Right cardiac atrium (tissue), 5 donors: ENCODE data around the gene DHRS3. TPM values are rescaled to one million over a fixed set of nuclear protein-coding genes. Genes with fewer than 3 reads are reported as not detected.
A peak's percentile ranks its signal among the peaks of the same experiment; 100 is the strongest.
"Not testable (repeated sequence)": the region's sequence is repeated elsewhere in the genome, so short reads cannot be mapped to it uniquely, and the experiment has no call there.

ENCODE experiments used
- ATAC-seq, 2 donors: fragments of 200-7000 bp; cut with Tn5 transposase; one replicate each; pipeline versions ENCODE4 v1.8.0 to v1.9.1; 2020; ENCODE audit warnings: moderate library complexity in 2 of 2, mild to moderate bottlenecking in 1 of 2
- DNase-seq, 3 donors: peaks; one replicate each; pipeline ENCODE4 v3.0.0-alpha.2; 2020
- H3K27ac ChIP-seq: one replicate; pipeline ENCODE4 v1.5.1; 2013; ENCODE audit warnings: mild to moderate bottlenecking, low read length, control low read depth, moderate library complexity
- H3K27me3 ChIP-seq: one replicate; pipeline ENCODE4 v1.6.1; 2013; ENCODE audit not compliant: control insufficient read depth, insufficient read depth
- H3K4me1 ChIP-seq: one replicate; pipeline ENCODE4 v1.6.1; 2013; ENCODE audit warnings: low read length; ENCODE audit not compliant: control insufficient read depth, insufficient read depth
- H3K4me3 ChIP-seq: one replicate; pipeline ENCODE4 v1.5.1; 2013; ENCODE audit warnings: low read length, control low read depth
- H3K9me3 ChIP-seq: one replicate; pipeline ENCODE4 v1.6.1; 2013; ENCODE audit warnings: low read length; ENCODE audit not compliant: control insufficient read depth
- WGBS: extraction: QIAGEN DNeasy Blood & Tissue Kit; methylation state at CpG from one replicate; pipeline ENCODE4 v1.1.7; 2013; 5-methylcytosine and 5-hydroxymethylcytosine counted together
- intact Hi-C, 4 donors: fragments of 100-400 bp; cut with DNase I; formaldehyde crosslinking; loops; one replicate each; pipeline versions ENCODE4 v1.11.0 to v1.14.0; 2022 to 2023
- long read RNA-seq, 4 donors: library from polyadenylated mRNA; unstranded; transcript quantifications; one replicate each; pipeline ENCODE4 v2.0.0, GENCODE V29; 2020 to 2021
- polyA plus RNA-seq: library from polyadenylated mRNA; stranded (reverse); fragments of 200-250 nt; gene quantifications from one replicate; pipeline ENCODE4 v1.2.3, GENCODE V29; 2013
- total RNA-seq, 4 donors: library from RNA; stranded (reverse); fragmentation: NEBNext Ultra II Directional; extraction: Animal tissue kit (Norgen Biotek cat#: 25700); gene quantifications; one replicate each; pipeline ENCODE4 v1.2.1, GENCODE V29; 2021
- donor health status: healthy with polysubstance abuse.
- donor health status: DM: no; HTN: yes; CAD: no.
- donor health status: DM: no; HTN: no; CAD: no.
- donor health status: DM: no; HTN: yes; CAD: no; lungs with severe emphysema.
- donor health status: DM: yes; HTN: yes; CAD: no.

The DHRS3 gene
- 10 to 100 TPM; 83.0 to 97.0 (median 83.5) TPM for total RNA-seq
- 53.6 TPM for polyA plus RNA-seq
- long read RNA-seq, donor 1, transcript DHRS3-204 (6 exons, 1,722 nt) = major isoform, 51 of 76 reads
- long read RNA-seq, donor 1, partial matches to known transcripts = 6 of 76 reads
- long read RNA-seq, donor 1, other reads (novel, unspliced or antisense) = 19 of 76 reads
- long read RNA-seq, donor 2, transcript DHRS3-204 (6 exons, 1,722 nt) = major isoform, 18 of 46 reads
- long read RNA-seq, donor 2, partial matches to known transcripts = 2 of 46 reads
- long read RNA-seq, donor 2, other reads (novel, unspliced or antisense) = 25 of 46 reads
- long read RNA-seq, donor 3, transcript DHRS3-204 (6 exons, 1,722 nt) = major isoform, 182 of 236 reads
- long read RNA-seq, donor 3, partial matches to known transcripts = 9 of 236 reads
- long read RNA-seq, donor 3, other reads (novel, unspliced or antisense) = 45 of 236 reads
- long read RNA-seq, donor 4, transcript DHRS3-204 (6 exons, 1,722 nt) = major isoform, 33 of 53 reads
- long read RNA-seq, donor 4, partial matches to known transcripts = 2 of 53 reads
- long read RNA-seq, donor 4, other reads (novel, unspliced or antisense) = 18 of 53 reads

GRCh38 chr1:12617901-12618660, at the start of gene DHRS3:
DHRS3 (minus strand) TSS chr1:12618210; CDS start chr1:12617348, 862 bp downstream.
- Histone ChIP-seq H3K9me3 (no peaks in the 10 kb centered on the region), H3K4me1 (peaks cover 16% of the 10 kb centered on the region), H3K27ac (peak within 1 kb of the TSS; percentile 98), H3K4me3 (peak within 1 kb of the TSS; percentile 78), H3K27me3 (no peaks in the 10 kb centered on the region)
- 1% methylated on average over 69 of the region's 69 CpGs for WGBS
- intact Hi-C loops = loop anchor here in 3 of 4 donors (5.0 to 10.0 kb wide), 5 partner anchors 61 to 211 kb away; no protein-coding TSS in a partner anchor
- ATAC-seq (peak; percentile 71 to 75), DNase-seq (peak; percentile 82 to 94 (median 94))

DNA sequence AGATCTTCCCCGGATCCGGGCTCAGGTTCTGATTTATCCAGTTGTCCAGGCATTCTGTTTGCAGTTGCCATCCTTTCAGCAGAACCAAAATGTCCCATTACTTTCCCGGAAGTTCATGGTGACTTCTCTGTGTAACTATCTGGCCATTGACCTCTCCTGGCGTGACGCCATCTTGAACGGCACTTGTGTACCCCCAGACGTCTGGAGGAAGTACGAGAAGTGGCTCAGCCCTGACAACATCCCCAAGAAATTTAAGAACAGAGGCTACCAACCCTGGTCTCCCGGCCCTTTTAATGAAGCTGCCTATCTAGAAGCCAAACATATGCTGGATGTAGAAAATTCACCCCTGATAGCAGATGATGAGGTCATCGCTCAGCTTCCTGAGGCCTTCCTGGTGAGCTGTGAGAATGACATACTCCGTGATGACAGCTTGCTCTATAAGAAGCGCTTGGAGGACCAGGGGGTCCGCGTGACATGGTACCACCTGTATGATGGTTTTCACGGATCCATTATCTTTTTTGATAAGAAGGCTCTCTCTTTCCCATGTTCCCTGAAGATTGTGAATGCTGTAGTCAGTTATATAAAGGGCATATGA, 48.2 kb upstream of the DHRS3 start:
- Histone ChIP-seq H3K9me3 (peaks cover 3% of the 10 kb centered on the region), H3K4me3 (no peak overlapping the region), H3K4me1 (no peaks in the 10 kb centered on the region), H3K27me3 (no peaks in the 10 kb centered on the region), H3K27ac (no peak overlapping the region)
- ATAC-seq (no peak), DNase-seq (peak in 1 of 3 donors; percentile 19)
- WGBS = 47% methylated on average over 15 of the region's 15 CpGs
- intact Hi-C loops = no loop called here

DNA sequence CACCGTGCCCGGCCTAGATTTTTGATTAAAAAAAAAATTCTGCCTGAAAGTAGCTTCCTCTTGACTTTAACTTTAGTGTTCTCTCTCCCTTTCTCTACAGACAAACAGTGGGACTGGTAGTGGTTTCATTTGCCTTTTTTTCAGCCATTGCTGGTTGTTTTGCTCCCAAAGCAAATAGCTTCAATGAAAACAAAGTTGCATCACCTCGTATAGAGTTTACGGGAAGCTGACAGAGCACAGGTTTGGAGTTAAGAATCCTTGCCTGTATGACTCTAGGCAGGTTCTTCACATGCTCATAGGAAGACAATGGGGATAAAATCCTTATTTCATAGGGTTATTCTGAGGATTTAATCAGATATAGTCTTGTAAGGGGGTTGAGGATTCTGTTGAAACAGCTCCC, 47.5 kb upstream of the DHRS3 start:
- Histone ChIP-seq H3K27me3 (no peaks in the 10 kb centered on the region), H3K4me3 (no peak overlapping the region), H3K4me1 (no peaks in the 10 kb centered on the region), H3K27ac (no peak overlapping the region), H3K9me3 (peaks cover 3% of the 10 kb centered on the region)
- DNase-seq (no peak), ATAC-seq (no peak)
- intact Hi-C loops = no loop called here
- WGBS = 89% methylated on average over 4 of the region's 4 CpGs

GRCh38 chr1:12662556-12662955, 44.5 kb upstream of the DHRS3 start:
- no peaks in the 10 kb centered on the region for H3K4me1 ChIP-seq
- WGBS = 100% methylated on average over 1 of the region's 1 CpG
- DNase-seq (no peak), ATAC-seq (no peak)
- H3K27ac ChIP-seq = no peak overlapping the region
- intact Hi-C loops = no loop called here
- H3K4me3 ChIP-seq = no peak overlapping the region
- H3K9me3 ChIP-seq = no peaks in the 10 kb centered on the region
- no peaks in the 10 kb centered on the region for H3K27me3 ChIP-seq

DNA sequence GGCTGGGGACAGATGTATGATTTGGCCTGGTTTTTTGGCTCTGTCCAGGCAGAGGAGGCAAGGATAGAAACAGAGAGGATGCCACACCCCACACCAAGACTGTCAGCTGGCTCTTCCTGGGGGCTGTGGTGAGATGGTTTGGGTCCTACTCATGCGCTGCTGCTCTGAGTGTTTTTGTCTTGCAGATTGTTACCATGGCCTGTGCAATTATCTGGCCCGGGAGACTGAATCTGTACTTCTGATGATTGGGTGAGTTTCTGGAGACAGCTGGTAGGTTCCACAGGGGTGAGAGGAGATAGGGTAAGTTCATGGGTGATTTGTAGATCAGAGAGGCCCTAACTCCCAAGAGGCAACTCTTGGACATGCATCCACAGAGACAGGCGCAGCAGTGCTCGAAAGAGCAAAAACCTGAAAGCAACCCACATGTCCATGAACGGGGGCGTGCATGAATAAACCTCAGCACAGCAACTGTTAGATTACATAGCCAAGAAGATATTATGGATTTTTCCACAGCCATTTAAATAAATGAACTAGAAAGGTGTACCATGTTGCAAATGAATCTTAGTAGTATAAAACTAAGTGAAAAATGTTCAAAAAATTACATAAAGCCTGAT, 43.7 kb upstream of the DHRS3 start:
- Histone ChIP-seq H3K9me3 (no peaks in the 10 kb centered on the region), H3K27ac (no peak overlapping the region), H3K27me3 (no peaks in the 10 kb centered on the region), H3K4me3 (no peak overlapping the region), H3K4me1 (no peaks in the 10 kb centered on the region)
- DNase-seq (no peak), ATAC-seq (no peak)
- intact Hi-C loops = no loop called here
- 72% methylated on average over 6 of the region's 6 CpGs for WGBS

- intact Hi-C loops = loop anchor here in 3 of 4 donors (2.0 to 10.0 kb wide), 3 partner anchors 341 to 384 kb away; no protein-coding TSS in a partner anchor
Observed at GRCh38 chr1:12658531-12659453, 40.8 kb upstream of the DHRS3 start.

DNA sequence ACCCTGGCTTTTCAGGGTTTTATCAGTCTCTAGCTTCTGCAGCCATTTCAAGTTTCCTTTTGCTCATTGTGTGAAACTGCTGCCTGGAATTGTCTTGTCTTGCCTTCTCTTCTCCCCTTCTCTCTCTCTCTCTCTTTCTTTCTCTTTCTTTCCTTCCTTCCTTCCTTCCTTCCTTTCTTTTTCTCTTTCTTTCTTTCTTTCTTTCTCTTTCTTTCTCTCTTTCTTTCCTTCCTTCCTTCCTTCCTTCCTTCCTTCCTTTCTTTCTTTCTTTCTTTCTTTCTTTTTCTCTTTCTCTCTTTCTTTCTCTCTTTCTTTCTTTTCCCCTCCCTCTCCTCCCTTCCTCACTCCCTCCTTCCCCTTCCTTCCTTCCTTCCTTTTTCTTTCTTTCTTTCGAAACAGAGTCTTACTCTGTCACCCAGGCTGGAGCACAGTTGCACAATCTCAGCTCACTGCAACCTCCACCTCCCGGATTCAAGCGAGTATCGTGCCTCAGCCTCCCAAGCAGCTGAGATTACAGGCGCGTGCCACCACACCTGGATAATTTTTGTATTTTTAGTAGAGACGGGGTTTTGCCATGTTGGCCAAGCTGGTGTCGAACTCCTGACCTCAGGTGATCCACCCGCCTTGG, 40.0 kb upstream of the DHRS3 start:
- not testable (repeated sequence) for H3K4me1 ChIP-seq, H3K27me3 ChIP-seq, DNase-seq, ATAC-seq, H3K27ac ChIP-seq, H3K9me3 ChIP-seq, H3K4me3 ChIP-seq
- intact Hi-C loops = loop anchor here in 3 of 4 donors (2.0 to 10.0 kb wide), 3 partner anchors 341 to 383 kb away; no protein-coding TSS in a partner anchor
- WGBS = 90% methylated on average over 9 of the region's 9 CpGs

More at GRCh38 chr1:12658531-12659453, 40.8 kb upstream of the DHRS3 start:
- Histone ChIP-seq H3K9me3 (no peaks in the 10 kb centered on the region), H3K4me3 (no peak overlapping the region), H3K27me3 (no peaks in the 10 kb centered on the region), H3K27ac (no peak overlapping the region), H3K4me1 (no peaks in the 10 kb centered on the region)
- ATAC-seq (peak; percentile 80 to 84), DNase-seq (peak; percentile 55 to 87 (median 81))
- 42% methylated on average over 23 of the region's 23 CpGs for WGBS

DNA sequence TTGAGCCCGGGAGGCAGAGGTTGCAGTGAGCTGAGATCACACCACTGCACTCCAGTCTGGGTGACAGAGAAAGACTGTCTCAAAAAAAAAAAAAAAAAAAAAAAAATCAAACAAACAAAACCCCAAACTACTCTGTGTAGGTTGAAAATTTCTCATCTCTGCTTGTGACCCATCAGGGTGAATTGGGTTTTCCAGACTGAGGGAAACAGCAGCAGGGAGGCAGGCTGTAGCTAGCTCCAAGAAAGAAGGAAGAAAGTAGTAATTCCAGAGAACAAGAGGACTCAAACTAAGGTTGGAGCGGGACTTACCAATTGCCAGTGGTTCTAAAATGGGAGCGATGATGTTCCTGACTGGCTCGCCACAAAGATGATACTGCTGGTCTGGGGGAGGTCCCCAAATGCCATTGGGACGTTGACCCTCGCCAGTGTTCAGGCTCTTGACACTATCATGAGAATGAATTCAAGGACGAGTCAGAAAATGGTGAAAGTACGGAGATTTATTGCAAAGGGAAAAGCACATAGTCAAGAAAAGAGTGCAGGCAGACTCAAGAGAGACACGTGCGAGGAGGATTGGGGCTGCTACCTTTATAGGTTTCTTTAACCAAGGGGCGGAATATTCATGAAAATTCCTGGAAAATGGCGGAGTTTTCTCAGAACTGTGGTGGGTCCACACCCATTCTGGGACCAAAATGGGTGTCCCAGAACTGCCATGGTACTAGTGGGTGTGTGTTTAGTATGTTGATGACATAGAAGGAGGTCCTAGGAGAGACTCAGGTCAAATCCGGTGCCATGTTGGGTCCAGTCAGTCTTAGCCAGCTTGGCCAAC, 39.3 kb upstream of the DHRS3 start:
- Histone ChIP-seq H3K4me1 (no peaks in the 10 kb centered on the region), H3K27ac (no peak overlapping the region), H3K27me3 (no peaks in the 10 kb centered on the region), H3K9me3 (no peaks in the 10 kb centered on the region), H3K4me3 (no peak overlapping the region)
- DNase-seq (no peak), ATAC-seq (no peak)
- WGBS = 91% methylated on average over 13 of the region's 13 CpGs
- intact Hi-C loops = loop anchor here in 3 of 4 donors (5.0 to 10.0 kb wide), 2 partner anchors 340 to 382 kb away; no protein-coding TSS in a partner anchor

- ATAC-seq (no peak), DNase-seq (no peak)
- intact Hi-C loops = loop anchor here in 3 of 4 donors (5.0 to 10.0 kb wide), 2 partner anchors 339 to 382 kb away; no protein-coding TSS in a partner anchor
Observed at GRCh38 chr1:12656575-12656974, 38.6 kb upstream of the DHRS3 start.

More at GRCh38 chr1:12656575-12656974, 38.6 kb upstream of the DHRS3 start:
- H3K27ac ChIP-seq = no peak overlapping the region
- 85% methylated on average over 4 of the region's 4 CpGs for WGBS
- no peaks in the 10 kb centered on the region for H3K27me3 ChIP-seq
- no peaks in the 10 kb centered on the region for H3K9me3 ChIP-seq
- no peak overlapping the region for H3K4me3 ChIP-seq
- no peaks in the 10 kb centered on the region for H3K4me1 ChIP-seq
